Bronchial epithelial cell (primary cell): ENCODE data around the gene PSMD6. TPM values are rescaled to one million over a fixed set of nuclear protein-coding genes. Genes with fewer than 3 reads are reported as not detected.
A peak's percentile ranks its signal among the peaks of the same experiment; 100 is the strongest.

Experiments used
- DNase-seq: peaks from one replicate; pipeline ENCODE4 v3.0.0-alpha.2; 2010; ENCODE audit warnings: low read depth
- FAIRE-seq: peaks from 2 replicates; lab custom pipeline; 2011; peaks lifted over from hg19 to GRCh38; lab: Jason Lieb, UNC
- H3K27me3 ChIP-seq: 2 replicates; pipeline ENCODE4 v1.5.1; 2011; ENCODE audit warnings: low read length; ENCODE audit not compliant: control insufficient read depth, insufficient read depth
- H3K36me3 ChIP-seq: 2 replicates; pipeline ENCODE4 v1.5.1; 2011; ENCODE audit warnings: low read length; ENCODE audit not compliant: control insufficient read depth, insufficient read depth
- H3K4me3 ChIP-seq: 2 replicates; pipeline ENCODE4 v1.5.1; 2011; ENCODE audit warnings: mild to moderate bottlenecking, low read depth, low read length, control low read depth
- CTCF ChIP-seq: IDR thresholded peaks from 2 replicates; pipeline ENCODE4 v1.5.1; 2011; ENCODE audit warnings: mild to moderate bottlenecking, moderate library complexity, low read length, control low read depth, inconsistent platforms; ENCODE audit not compliant: insufficient read depth, severe bottlenecking
- total RNA-seq: library from RNA; depleted of rRNA; stranded (reverse); fragments of >200 nt; gene quantifications from 2 replicates; pipeline ENCODE4 v1.2.1, GENCODE V29; 2014

PSMD6 gene
- total RNA-seq, 1 donor from 2014 or later, result 52.9 TPM

DNA sequence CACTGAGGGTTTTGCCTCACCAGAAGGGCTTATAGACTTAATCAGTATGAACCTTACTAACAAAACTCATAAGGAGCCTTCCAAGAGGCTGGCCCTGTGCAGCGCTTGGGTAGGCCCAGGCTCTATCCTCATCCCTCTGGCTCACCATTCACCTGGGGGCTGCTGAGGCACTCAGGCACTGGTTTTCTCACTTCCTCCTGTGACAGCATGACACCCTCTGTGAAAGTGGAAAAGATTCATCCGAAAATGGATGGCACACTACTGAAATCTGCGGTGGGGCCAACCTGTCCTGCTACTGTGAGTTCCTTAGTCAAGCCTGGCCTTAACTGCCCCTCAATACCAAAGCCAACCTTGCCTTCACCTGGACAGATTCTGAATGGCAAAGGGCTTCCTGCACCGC, 41.3 kb downstream of the PSMD6 start:
- no peak for TF ChIP-seq CTCF
- FAIRE-seq, result no peak
- H3K36me3 ChIP-seq, result peaks cover 15% of the 10 kb centered on the region
- H3K4me3 ChIP-seq, result no peak overlapping the region
- no peaks in the 10 kb centered on the region for H3K27me3 ChIP-seq
- no peak for DNase-seq

GRCh38 chr3:63980830-63981498, 42.3 kb downstream of the PSMD6 start:
- no peak for DNase-seq
- H3K36me3 ChIP-seq, result peaks cover 15% of the 10 kb centered on the region
- no peaks in the 10 kb centered on the region for H3K27me3 ChIP-seq
- H3K4me3 ChIP-seq, result no peak overlapping the region
- TF ChIP-seq CTCF, result no peak
- FAIRE-seq, result no peak

DNA sequence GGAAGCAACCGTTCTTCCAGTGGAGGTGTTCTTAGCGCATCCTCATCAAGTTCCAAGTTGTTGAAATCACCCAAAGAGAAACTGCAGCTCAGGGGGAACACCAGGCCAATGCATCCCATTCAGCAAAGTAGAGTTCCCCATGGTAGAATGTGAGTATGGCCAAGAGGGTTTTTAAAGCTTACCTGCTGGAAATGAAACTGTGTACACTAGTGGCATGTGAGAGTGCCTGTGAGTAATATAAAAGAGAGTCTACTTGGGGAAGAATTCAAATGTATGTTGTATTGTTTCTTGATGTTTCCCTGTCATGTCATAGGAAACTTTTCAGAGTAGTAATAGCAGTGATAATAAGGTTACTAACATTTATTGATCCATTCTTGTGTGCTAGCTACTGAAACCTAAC, 43.3 kb downstream of the PSMD6 start:
- peaks cover 15% of the 10 kb centered on the region for H3K36me3 ChIP-seq
- DNase-seq, result no peak
- FAIRE-seq, result no peak
- no peaks in the 10 kb centered on the region for H3K27me3 ChIP-seq
- H3K4me3 ChIP-seq, result no peak overlapping the region
- TF ChIP-seq CTCF, result no peak

GRCh38 chr3:63979093-63979885, 44.0 kb downstream of the PSMD6 start:
- Histone ChIP-seq H3K27me3 (no peaks in the 10 kb centered on the region), H3K4me3 (no peak overlapping the region), H3K36me3 (peaks cover 14% of the 10 kb centered on the region)
- FAIRE-seq (no peak), DNase-seq (peak; percentile 56)
- no peak for TF ChIP-seq CTCF

DNA sequence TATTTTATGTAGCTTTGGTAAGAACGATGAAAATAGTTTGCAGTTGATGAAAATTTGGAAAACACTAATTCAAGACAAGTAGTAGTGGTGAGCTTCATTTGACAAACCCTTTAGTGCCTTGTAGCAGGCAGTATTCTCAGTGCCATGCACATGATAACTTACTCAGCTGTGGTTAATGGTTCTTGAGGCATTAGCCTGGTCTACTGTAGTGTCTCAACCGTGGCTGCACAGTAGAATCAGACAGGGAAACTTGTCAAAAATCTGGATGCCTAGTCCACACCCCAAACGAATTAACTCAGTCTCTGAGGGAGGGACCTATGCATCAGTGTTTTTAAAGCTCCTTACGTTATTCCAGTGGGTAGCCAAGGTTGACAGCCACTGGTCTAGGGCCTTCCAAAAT, 45.4 kb downstream of the PSMD6 start:
- H3K4me3 ChIP-seq, result no peak overlapping the region
- peaks cover 14% of the 10 kb centered on the region for H3K36me3 ChIP-seq
- no peaks in the 10 kb centered on the region for H3K27me3 ChIP-seq
- DNase-seq (no peak), FAIRE-seq (no peak)
- TF ChIP-seq CTCF, result no peak
